ENCODE data around the gene LRRK1. TPM values are rescaled to one million over a fixed set of nuclear protein-coding genes. Genes with fewer than 3 reads are reported as not detected.

Gene LRRK1
- total and polyA plus RNA-seq, 2 of the 4 experiments (the other 2 are of a cell fraction), result 3.0 to 5.8 TPM

DNA sequence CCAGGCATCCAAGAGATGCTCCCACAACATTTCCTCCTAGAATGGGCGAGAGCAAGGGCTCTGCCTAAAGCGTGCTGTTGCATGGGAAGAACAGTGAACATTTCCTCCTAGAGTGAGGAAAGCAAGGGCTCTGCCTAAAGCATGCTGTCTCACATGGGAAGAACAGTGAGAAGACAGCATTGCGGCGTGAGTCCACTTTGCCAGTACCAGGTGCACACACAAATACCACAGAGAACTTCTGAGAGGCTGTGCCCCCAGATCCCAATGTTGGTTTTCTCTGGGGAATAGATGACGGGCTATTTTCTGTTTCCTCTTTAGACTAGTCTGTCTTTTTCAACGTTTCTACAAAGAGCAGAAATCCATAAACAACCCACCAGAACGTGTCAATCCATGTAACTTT is 142.9 kb downstream of the LRRK1 start:
- H3K79me1 ChIP-seq (ENCODE audit: low read depth in 1 of 2, low read length in 2 of 2), result no peaks in the 10 kb centered on the region
- H3K27ac ChIP-seq (ENCODE audit: insufficient read depth, low read length), result no peak overlapping the region
- no peak overlapping the region for H2AK9ac ChIP-seq (replicated peaks; ENCODE audit: low read depth, low read length, poor library complexity)
- no peak overlapping the region for H4K8ac ChIP-seq (ENCODE audit: low read depth in 2 of 2, low read length in 2 of 2)
- H4K20me1 ChIP-seq (ENCODE audit: insufficient read depth, low read length), result no peaks in the 10 kb centered on the region
- H3K36me3 ChIP-seq (ENCODE audit: control insufficient read depth, insufficient read depth, low read length), result peaks cover 42% of the 10 kb centered on the region
- H4K5ac ChIP-seq (ENCODE audit: low read depth, low read length), result no peak overlapping the region
- no peaks in the 10 kb centered on the region for H3K9me3 ChIP-seq (ENCODE audit: control insufficient read depth, insufficient read depth, low read length)
- POLR2A ChIA-PET (ENCODE audit: unreplicated experiment), result no interaction called here
- TF ChIP-seq SMC3 (IDR thresholded peaks at IDR 0.05; ENCODE audit: low read depth, low read length) (no peak), ELK1 (IDR thresholded peaks at IDR 0.05; ENCODE audit: borderline replicate concordance, low read depth, low read length) (no peak), CHD1 (IDR thresholded peaks at IDR 0.05; ENCODE audit: low read depth, low read length) (no peak), FOS (IDR thresholded peaks at IDR 0.05; ENCODE audit: low read depth, low read length) (no peak), POLR2A (IDR thresholded peaks at IDR 0.05; ENCODE audit: low read depth, low read length) (no peak), NFE2L2 (IDR thresholded peaks at IDR 0.05; ENCODE audit: low read depth, low read length) (no peak), CEBPB (IDR thresholded peaks at IDR 0.05; ENCODE audit: low read depth, low read length) (no peak), MAFK (IDR thresholded peaks at IDR 0.05; ENCODE audit: low read depth, low read length) (no peak), MAZ (IDR thresholded peaks at IDR 0.05; ENCODE audit: borderline replicate concordance, low read depth, low read length) (no peak), RAD21 (IDR thresholded peaks at IDR 0.05; ENCODE audit: low read length) (no peak)
- H2BK15ac ChIP-seq (ENCODE audit: low read depth, low read length), result no peak overlapping the region
- intact Hi-C loops (cut with micrococcal nuclease) (no loop called here), in situ Hi-C loops (cut with MboI; ENCODE audit: low sequenced_read_pairs) (no loop called here), dilution Hi-C loops (cut with HindIII; ENCODE audit: low sequenced_read_pairs, unreplicated experiment) (no loop called here)
- WGBS, 2 experiments (ENCODE audit: extremely low coverage in 2 of 2, insufficient read length in 1 of 2), result 86% methylated on average over 4 of the region's 7 CpGs; no CpG with 5 or more reads in 1 of the 2 experiments
- H3K4me1 ChIP-seq (ENCODE audit: control insufficient read depth, insufficient read depth, low read length), result peaks cover 4% of the 10 kb centered on the region; the same call in 1 of the 2 replicates
- no peak overlapping the region for H2BK120ac ChIP-seq (ENCODE audit: low read depth, low read length)
- no peak overlapping the region for H3K18ac ChIP-seq (ENCODE audit: low read depth, low read length)
- no peak overlapping the region for H3K14ac ChIP-seq (replicated peaks; ENCODE audit: low read depth, low read length)
- no peak overlapping the region for H3K4me3 ChIP-seq (ENCODE audit: insufficient read depth, low read depth, low read length)
- peaks cover 3% of the 10 kb centered on the region; the same call in 1 of the 2 replicates for H3K9me1 ChIP-seq (ENCODE audit: insufficient read depth, low read length)
- H3K23ac ChIP-seq (ENCODE audit: low read depth, low read length), result no peak overlapping the region
- no peak overlapping the region for H3K56ac ChIP-seq (ENCODE audit: extremely low read depth, insufficient read depth, low read length)
- H3K9ac ChIP-seq (ENCODE audit: low read depth, low read length), result no peak overlapping the region
- no peak overlapping the region for H4K91ac ChIP-seq (ENCODE audit: insufficient read depth, low read depth, low read length)
- no peak overlapping the region for H3K4ac ChIP-seq (ENCODE audit: low read depth, low read length)
- DNase-seq (no peak), ATAC-seq (ENCODE audit: low read depth) (no peak)
- CTCF ChIA-PET, result interaction anchor here (0.5 kb wide), 1 partner anchor 190 kb away, joined by 4 read pairs; the partner anchor contains the start of gene CHSY1
- no peak overlapping the region for H2AFZ ChIP-seq (replicated peaks; ENCODE audit: low read length, poor library complexity)
- no peak overlapping the region for H2BK20ac ChIP-seq (ENCODE audit: low read depth, low read length)
- no peak overlapping the region for H2BK5ac ChIP-seq (ENCODE audit: low read depth, low read length, poor library complexity, severe bottlenecking)
- no peak overlapping the region for H3K4me2 ChIP-seq (ENCODE audit: low read depth, low read length)
- no peak overlapping the region for H2AK5ac ChIP-seq (ENCODE audit: low read depth, low read length)
- no TSS peak for BruUV-seq (replicated peaks)
- no peaks in the 10 kb centered on the region for H3K27me3 ChIP-seq (ENCODE audit: control insufficient read depth, insufficient read depth, low read length)
